Epithelial cell of esophagus (primary cell): ENCODE data around the gene ASB18.
A peak's percentile ranks its signal among the peaks of the same experiment; 100 is the strongest.

Experiments
- DNase-seq: peaks from one replicate; pipeline ENCODE4 v3.0.0; 2010; ENCODE audit warnings: low read depth
- H3K4me3 ChIP-seq: 2 replicates; pipeline ENCODE4 v1.5.1; 2011; ENCODE audit warnings: mild to moderate bottlenecking, low read length, control low read depth
- CTCF ChIP-seq: IDR thresholded peaks from 2 replicates; pipeline ENCODE4 v1.5.1; 2011; ENCODE audit warnings: low read depth, mild to moderate bottlenecking, low read length, control low read depth, inconsistent platforms; ENCODE audit not compliant: insufficient read depth; ENCODE audit errors: missing control alignments

Gene ASB18

GRCh38 chr2:236175548-236176150, 88.6 kb downstream of the ASB18 start:
- no peak overlapping the region for H3K4me3 ChIP-seq
- no peak for DNase-seq
- no peak for TF ChIP-seq CTCF

GRCh38 chr2:236173729-236174607, 90.2 kb downstream of the ASB18 start:
- TF ChIP-seq CTCF, result no peak
- no peak for DNase-seq
- no peak overlapping the region for H3K4me3 ChIP-seq

- TF ChIP-seq CTCF, result no peak
- no peak overlapping the region for H3K4me3 ChIP-seq
- no peak for DNase-seq
These were observed 91.0 kb downstream of the ASB18 start for GRCh38 chr2:236173036-236173728.

GRCh38 chr2:236172255-236173035, 91.8 kb downstream of the ASB18 start:
- no peak overlapping the region for H3K4me3 ChIP-seq
- DNase-seq, result no peak
- TF ChIP-seq CTCF, result no peak

- no peak for DNase-seq
- TF ChIP-seq CTCF, result no peak
- H3K4me3 ChIP-seq, result peak overlapping the region; percentile 33
These were observed 92.4 kb downstream of the ASB18 start for GRCh38 chr2:236171680-236172254.

GRCh38 chr2:236171181-236171679, 93.0 kb downstream of the ASB18 start:
- DNase-seq, result peak; percentile 60
- peak overlapping the region; percentile 33 for H3K4me3 ChIP-seq
- no peak for TF ChIP-seq CTCF
